Fibroblast of skin of right quadriceps (primary cell): Measurements from ENCODE around the gene COL16A1.

ENCODE experiments used
- DNase-seq: peaks from one replicate; pipeline ENCODE4 v3.0.0-alpha.2; 2013

COL16A1 gene

DNA sequence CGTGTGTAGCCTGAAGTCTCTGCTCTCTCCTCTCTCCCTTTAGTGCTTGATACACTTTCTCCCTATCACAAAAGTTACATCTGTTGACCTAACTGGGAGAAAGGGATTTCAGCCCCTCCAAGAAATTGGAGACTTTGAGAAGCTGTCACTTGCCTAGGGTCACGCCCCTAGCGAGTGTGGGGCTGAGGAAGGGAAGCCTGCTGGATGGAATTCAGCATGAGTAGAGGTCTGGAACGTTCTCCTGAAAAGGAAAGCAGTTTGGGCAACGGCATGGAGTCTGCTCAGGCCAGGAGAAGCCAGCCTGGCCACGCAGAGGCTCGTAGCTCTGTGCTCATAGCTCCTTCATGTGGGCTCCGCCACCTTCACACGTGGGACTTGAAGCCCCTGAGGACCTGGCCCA, 22.4 kb downstream of the COL16A1 start:
- DNase-seq = no peak

DNA sequence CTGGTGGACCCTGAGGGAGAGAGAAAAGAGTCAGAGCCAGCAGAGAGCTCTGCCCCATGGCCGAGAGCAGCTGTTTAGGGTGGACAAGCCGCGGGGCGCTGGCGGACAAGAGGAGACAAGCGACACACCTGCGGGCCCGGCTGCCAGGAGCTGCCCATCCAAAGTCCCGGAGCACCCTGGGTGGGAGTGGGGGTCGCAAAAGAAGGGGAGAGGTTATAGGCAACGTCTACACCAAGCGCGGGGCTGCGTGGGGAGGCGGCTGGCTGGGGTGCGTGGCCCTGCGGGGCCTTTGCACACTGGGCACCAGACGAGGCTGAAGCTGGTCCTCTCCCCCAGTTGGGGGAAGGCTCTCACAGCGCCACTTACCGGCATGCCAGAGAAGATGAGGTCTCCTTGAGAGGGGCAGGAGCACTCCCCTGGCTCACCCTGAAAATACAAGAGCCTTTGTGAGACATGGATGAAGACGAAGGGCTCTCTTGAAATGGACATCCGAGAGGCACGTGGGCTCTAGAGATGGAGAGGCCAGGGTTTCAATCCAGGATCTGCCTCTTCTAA, 24.1 kb downstream of the COL16A1 start:
- no peak for DNase-seq

DNA sequence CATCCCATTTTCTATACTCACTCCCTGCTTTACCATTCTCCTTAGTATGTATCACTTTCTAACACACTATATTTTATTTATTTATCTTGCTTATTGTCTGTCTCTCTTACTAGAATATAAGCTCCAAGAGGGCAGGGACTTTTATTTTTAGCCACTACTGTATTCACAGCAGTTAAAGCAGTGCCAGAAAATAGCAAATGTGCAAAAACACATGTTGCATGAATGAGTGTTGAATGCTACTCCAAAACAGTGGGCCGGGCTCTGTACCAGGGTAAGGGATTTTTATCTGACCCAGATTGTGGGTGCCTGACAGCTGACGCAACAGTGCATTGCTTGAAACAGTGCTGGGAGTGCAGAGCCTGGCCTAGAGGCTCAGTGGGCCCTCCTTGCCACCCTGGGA, 24.7 kb downstream of the COL16A1 start:
- DNase-seq = no peak

DNA sequence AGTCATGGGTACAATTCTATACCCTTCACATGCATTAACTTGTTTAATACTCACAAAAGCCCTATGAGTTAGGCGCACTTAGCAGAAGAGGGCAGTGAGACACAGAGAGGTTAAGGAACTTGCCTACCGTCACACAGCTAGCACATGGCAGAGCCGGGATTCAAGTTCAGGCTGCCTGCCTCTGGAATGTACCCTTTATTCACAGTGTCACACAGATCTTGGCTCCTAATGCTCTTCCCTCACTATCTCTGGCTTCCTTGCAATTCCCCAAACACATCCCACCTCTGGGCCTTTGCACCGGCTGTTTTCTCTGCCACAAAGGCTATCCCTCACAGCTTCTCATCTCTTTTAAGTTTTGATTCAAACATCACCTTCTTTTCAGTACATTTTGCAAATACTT, 25.1 kb downstream of the COL16A1 start:
- DNase-seq = no peak

DNA sequence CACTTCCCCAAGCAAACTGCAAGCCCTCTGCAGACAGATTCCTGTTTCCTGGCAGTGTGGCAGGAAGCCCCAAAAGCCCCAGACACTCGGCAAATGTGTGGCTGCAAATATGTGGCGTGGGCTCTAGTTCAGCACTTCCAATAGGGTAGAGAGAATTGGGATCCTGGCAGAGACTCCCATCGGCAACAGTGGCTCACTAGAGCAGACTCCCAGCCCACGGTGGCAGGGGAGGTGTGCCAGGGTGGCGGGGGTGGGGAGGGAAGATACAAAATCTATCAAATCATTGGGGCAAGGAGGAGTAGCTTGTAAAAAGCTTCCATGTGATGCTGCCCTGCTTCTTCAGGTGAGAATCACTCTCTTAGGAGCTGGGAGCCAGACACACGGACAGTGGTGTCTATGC, 25.9 kb downstream of the COL16A1 start:
- no peak for DNase-seq

DNA sequence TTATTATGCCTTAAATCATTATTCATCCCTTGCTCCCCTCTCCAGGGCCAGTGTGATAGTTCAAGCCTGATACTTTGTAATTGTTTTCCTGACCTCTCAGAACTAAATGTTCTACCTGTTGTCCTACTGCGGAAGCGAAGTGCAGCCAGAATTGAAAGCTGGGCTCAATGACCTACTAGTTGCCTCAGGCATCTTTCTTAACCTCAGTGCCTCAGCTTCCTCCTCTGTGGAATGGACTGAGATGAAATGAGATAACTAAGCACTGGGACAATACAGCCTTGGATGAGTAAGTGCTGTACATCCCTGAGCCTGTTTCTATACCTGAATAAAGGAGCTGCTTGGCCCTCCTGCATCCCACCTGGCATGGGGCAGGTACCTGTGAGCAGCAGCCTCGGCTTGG, 26.4 kb downstream of the COL16A1 start:
- no peak for DNase-seq

DNA sequence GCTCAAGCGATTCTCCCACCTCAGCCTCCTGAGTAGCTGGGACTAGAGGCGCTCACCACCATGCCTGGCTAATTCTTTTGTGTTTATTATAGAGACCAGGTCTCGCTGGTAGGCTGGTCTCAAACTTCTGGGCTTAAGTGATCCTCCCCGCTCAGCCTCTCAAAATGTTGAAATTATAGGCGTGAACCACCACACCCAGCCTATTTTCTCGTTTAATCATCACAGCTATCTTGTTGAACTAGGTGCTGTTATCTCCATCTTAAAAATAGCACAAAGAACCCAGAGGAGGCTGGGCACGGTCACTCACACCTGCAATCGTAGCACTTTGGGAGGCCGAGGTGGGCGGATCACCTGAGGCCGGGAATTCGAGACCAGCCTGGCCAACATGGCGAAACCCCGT, 28.1 kb downstream of the COL16A1 start:
- DNase-seq = no peak

DNA sequence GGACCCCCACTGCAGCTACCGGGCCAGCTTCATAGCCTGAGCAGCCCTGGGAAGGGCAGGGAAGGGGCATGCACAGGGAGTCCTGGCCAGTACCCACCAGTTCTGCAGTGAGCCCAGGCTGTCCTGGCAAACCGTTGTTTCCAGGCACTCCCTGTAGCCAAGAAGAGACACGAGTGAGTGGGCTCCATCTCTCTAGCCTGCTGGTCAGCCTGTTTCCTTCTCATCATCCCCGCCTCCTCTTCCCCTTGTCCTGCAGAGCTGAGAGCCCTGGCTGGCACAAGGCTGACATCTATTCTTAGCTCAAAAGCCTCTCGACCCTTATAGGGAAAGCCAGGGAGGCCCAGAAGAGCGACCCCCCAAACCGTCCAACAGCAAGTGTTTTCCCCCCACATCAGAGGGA, 28.7 kb downstream of the COL16A1 start:
- no peak for DNase-seq

DNA sequence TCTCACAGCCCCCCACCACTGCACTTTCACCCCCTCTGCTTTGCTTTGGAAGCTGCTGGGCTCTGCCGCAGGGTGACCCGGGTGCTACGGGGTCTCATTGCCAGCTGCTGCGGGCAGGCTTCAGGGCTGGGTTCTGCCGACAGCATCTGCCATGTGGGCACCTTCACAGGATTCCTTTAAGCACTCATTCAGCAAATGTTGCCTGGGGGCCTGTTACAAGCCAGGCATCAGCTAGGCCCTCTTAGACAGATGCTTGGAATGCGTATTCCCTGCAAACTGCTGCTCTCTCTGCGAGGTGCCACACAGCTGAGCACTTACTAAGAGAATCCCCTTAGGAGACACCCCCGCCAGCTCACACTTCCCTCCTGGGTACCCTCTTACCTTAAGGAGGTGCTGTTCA, 29.2 kb downstream of the COL16A1 start:
- no peak for DNase-seq

DNA sequence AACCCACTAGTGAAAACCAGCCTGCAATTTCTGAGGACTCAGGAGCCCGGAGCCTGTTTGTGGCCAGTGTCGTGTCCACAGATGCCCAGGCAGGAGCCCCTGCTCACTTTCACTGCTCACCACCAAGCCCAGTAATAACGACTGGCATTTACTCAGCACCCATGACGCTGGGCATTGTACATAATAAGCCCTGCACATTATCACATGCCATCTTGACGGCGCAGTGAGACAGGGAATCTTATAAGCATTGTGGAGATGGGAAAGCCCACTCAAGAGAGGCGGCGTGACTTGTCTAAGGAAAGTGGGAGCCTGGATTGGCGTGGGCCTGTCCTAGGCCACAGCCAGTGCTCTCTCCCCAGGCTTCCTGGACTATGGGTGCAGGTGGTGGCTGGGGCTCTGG, 30.4 kb downstream of the COL16A1 start:
- no peak for DNase-seq

DNA sequence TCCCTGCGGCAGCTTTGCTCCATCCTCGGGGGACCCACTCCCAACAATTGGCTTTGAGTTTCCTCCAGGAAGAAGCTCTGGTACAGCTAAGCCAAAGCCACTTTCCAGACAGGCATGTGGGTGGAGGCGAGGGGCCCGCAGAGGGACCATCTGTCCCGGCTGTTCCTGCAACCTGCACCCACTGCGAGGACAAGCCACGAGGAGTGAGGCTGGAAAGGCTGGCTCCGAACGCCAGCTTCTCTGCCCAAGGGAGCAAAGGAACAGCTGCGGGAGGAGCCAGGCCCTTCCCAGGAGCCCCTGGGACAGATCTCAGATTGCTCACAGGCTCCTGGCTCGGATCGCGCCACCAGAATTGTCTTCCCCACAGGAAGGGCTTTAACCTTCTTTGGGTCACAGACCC, 30.8 kb downstream of the COL16A1 start:
- no peak for DNase-seq

DNA sequence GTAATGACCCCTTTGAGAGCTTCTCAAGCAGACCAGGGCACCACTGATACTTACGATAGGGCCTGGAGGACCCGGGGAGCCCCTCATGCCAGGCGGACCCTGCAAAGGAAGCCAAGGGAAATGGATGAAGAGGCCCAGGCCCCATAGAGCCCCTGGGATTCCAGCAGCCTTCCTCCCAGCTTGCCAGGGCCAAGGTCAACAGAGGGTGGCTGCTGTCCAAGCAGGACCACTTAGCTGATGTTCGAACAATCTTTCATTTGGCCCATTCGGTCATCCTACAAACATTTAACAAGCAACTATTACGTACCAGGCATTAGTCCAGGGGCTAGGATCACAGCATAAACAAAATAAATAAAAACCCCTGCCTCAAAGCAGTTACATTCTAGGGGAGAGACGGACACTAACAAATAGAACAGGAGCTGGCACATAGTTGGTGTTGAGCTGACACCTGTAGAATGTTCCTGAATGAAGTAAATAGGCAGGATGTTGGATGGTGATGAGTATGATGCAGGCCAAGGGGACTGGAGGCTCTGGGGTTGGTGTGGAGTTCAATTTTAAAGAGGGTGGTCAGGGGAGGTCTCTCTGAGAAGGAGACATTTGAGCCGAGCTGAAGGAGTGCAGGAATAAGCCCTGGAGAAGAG, 32.1 kb downstream of the COL16A1 start:
- DNase-seq = no peak

DNA sequence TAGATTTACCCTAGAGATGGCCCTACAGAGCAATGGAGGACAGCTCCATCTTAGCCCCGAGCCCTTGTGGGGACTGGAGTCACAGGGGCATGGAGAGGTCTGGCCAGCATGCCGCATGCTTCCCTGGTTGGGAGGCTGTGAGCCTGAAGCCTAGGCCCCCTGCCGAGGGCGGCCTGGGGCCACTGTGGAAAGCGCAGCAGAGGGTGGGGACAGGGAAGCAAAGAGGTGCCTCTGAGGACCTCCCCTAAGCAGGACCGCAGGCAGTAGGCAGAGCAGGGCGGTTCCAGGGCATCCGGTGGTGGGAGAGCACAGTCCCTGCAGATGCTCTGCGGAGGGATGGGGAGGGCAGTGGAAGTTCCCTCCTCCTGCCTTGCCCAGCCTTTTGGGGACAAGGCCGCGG, 32.7 kb downstream of the COL16A1 start:
- DNase-seq = no peak

DNA sequence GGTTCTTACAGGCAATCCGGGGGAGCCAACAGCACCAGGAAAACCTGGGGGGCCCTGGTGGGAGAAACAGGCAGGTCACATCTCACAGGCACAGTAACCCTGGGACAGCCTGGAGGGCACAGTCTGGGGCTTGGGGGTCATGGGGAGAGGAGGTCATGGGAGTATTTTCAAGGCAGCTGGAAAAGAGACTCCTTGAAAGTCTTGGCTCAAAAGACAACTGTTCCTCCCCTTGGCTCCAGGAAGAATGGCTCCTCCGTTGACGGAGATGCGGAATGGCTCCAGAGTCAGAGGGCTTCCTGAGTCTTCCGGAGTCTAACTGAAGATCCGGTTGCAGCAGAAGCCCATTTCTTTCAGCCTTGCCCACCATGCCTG, 33.2 kb downstream of the COL16A1 start:
- DNase-seq = no peak

DNA sequence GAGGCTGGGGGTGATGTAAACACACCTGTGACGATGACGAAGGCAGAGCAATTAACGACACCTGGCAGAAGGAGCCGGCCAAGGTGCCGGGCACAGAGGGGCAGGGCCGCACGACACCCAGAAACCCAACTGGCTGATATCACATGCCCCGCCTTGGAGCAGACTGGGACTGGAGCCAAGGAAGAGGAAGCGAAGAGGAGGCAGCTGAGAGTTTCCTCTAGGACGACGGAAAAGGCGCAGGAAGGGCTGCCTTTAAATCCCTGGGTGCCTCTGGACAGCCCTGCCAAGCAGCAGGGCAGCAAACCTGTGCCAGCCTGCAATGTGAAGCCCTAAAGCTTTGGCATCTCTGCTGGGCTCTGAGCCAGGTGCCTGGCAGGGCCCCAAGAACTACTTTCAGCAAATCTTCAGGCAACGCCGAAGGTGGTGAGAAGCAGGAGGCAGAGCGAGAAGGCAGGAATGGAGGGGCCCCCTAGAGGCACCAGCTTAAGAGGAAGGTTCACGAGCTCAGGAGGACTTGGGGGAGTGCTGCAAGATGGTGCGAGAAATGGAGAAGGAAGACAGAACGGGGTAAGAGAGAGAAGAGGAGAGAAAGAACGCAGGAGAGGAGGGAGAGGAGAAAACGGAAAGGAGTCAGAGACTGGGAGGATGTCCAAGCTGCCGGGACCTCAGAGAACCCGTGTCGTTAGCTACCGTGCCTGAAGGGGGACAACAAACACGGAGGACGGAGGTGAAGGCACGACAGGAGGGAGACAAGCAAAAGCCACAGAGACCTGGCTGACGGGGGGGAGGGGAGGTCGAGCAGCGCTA, 33.8 kb downstream of the COL16A1 start:
- peak; percentile 42 for DNase-seq

DNA sequence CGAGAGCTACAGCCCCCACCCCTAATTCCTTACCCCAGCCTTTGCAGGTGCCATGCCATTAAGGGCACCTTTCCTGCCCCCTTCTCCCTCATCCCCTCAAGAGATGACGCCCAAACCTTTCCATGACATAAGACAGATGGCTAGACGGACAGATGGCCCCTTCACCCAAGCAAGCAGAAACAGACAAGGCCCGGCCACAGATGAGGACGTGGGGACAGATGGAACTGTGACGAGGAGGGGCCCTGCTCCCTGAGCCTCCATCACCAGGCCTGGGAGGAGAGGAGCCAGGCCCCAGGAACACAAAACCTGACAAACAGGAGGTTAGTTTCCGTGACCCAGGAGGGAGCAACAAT, 34.4 kb downstream of the COL16A1 start:
- DNase-seq = no peak

DNA sequence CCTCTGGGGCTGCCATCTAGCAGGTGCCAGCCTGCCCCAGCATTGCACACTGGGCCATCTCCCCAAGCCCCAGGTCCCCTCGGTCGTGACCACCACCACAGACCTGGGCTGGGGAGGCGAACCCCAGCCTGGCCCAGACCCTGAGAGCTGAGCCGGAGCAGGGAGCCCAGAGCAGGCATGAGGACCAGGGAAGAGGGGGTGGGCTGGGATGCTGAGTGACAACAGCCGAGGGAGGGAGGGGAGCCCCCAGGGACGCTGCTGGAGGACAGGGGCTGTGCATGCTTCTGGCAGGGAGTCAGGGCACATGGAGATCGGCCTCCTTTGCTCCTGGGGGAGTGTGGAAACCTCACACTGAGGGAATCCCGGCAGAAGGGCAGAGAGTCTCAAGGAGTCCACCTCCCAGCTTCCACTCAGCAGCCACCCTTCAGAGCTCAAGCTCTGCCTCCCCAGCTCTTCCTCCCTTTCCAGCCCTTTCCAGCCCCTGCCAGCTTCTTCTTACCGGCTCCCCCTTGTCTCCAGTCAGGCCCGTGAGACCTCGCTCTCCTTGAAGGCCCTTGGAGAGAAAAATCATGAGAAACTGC, 35.4 kb downstream of the COL16A1 start:
- DNase-seq = no peak

DNA sequence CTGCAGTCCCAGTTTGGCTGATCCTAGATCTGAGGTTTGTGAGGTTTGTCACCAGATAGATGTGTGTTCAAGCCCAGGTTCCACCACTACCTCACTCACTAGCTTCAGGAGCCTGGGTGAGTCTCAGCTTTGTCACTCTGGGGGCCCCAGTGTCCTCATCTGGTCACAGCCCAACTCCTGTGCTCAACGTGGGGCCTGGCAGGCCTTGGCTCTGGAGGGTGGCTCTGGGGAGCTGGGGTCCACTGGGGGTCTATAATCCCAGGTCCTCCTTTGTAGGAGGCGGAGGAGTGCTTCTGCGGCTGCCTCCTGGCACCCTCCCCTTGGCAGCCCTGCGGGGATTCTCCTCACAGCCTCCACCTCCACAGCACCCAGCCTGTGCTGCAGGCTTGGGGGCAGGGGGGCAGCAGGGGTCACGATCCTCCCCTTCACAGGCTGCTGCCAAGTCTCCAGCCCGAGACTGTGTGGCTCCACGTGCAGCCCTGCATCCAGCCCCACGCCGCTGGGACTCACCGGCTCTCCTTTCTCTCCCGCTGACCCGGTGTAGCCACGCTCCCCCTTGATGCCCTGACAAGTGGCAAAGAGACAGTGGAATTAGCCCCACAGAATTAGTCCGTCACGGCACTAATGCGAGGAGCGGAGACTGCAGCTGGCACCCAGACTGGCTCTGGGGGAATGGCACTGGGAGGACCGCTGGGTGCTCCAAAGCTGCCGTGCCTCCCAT, 36.6 kb downstream of the COL16A1 start:
- no peak for DNase-seq

DNA sequence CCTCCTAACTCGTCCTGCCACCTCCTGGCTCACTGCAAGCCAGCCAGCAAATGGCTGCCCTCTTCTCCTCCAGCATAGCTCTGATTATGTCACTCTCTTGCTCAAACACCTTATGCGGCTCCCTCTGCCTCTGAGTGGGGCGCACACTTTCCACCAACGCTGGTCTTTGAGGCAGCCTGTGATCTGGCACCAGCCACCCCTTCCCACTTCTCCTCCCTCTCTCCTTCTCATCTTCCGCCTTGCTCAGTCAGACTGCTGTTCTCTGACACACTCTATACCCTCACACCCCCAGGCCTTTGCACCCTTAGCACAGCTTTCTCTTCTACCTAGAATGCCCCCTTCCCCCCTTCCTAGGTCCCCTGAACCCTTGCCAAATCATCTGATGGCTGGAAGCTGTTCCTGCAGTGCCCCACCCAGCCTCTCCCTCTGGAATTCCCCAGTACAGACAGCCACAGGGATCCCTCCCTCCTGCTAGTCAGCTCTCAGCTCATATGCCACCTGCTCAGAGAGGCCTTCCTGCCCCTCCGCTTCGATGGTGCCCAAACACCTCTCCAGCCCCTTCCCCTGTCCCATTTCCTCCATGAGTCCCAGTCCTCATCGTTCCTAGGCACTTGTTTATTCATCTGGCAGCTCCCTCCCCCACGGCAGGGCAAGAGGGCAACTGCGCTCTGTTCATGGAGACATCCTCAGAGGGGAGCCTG, 37.4 kb downstream of the COL16A1 start:
- DNase-seq = peak; percentile 47

DNA sequence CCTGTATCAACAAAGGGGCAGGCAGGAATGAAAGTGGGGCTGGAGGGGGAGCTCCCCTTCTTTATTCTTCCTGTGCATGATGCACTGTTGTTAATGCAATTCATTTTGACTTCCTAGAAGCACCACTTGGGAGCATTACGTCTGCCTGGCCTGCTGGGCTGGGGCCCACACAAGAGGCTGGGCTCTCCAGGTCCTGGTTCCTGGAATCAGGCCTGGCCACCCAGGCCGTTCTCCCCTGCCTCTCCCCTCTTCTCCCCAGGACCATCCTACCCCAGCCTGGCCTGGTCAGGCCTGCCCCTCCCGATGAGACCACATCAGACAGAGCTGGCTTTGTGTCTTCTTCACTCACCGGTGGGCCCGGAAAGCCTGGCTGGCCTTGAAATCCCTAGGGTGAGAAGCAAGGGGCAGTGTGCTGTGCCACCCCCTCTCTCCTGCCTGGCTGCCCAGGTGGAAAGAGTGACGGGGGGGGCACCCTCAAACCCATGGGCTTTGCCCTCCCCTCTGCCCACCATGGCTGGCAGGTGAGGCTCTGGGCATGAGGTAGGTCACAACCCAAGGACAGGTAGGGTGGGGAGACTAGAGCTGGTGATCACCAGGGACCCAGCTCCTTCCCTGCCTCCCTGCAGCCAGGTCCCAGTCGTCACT, 38.5 kb downstream of the COL16A1 start:
- DNase-seq = no peak

DNA sequence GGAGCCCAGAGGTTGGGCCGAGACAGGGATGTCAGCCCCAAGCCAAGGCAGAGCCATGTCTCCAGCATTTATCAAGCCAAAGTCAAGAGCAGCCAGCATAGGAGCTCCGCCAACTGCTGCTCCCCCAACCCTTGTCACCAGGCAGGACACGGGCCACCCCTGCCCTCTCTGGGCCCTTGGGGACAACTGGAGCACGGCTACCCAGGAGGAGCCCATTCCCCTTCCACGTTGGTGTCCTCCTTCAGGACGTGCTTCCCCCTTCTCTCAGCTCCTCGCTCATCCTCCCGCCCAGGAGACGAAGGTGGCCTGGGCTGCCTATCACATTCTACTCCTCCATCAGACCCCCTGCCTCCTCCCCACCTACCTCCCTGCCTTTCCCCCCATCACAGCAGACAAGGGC, 39.3 kb downstream of the COL16A1 start:
- DNase-seq = no peak
